Nucleus accumbens (tissue), 56 donors: Measurements from ENCODE around the gene CAVIN1.
"Not testable (repeated sequence)": the region's sequence is repeated elsewhere in the genome, so short reads cannot be mapped to it uniquely, and the experiment has no call there.

Experiments
- DNase-seq, 56 donors: peaks; one replicate each; lab custom pipeline; 2025; lab: John Stamatoyannopoulos, UW

CAVIN1 gene

GRCh38 chr17:42436391-42436790 is 13.3 kb upstream of the CAVIN1 start:
- DNase-seq, result no peak

GRCh38 chr17:42431758-42432161 is 8.7 kb upstream of the CAVIN1 start:
- no peak for DNase-seq

- no peak for DNase-seq
Measured at GRCh38 chr17:42429726-42430447, 6.8 kb upstream of the CAVIN1 start.

DNA sequence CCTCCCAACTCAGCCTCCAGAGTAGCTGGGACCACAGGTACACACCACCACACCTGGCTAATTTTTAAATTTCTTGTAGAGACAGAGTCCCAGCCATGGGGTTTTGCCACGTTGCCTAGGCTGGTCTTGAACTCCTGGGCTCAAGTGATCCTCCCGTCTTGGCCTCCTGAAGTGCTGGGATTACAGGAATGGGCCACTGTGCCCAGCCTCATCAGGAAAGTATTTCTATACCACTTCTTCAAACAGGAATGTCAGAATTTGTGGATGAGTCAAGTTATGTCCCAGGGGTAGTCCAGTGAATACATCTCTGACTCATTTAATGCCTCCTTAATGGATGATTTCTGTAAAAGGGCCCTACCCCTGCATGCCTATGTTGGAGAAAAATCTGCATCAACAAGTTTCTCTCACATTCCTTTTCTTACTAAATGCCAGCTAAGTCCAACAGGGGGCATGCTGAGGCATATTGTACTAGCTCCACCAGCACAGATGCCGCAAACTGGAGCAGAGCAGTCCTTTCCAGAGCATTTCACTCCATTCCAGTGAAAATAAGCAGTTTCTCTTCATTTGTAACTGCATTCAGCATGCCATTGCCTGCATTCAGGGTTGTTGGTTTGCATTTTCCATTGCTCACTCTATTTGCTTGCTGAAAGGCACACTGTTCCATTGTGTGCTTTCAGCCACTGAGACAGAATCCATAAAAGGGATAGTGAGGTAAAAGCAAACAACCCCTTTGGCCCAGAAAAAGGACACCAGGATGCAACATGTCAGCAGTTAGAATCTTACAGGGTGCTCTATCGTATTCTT is 5.3 kb upstream of the CAVIN1 start:
- peak in 36 of 56 donors; percentile 13 to 80 (median 39) for DNase-seq

GRCh38 chr17:42424991-42425610 is 2.0 kb upstream of the CAVIN1 start:
- DNase-seq, result no peak

DNA sequence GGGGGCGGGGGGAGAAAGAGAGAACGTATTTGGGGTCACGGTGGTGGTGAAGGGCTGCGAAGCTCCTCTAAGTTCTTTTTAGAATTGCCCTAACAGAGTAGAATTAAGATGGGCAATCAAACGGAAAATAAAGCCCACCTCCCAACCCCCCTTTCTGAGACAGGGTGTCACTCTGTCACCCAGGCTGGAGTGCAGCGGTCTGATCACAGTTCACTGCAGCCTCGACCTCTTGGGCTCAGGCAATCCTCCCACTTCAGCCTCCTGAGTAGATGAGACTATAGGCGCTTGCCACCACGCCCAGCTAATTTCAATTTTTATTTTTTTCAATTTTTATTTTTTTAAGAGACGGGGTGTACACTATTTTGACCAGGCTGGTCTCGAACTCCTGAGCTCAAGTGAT is 710 bp upstream of the CAVIN1 start:
- no peak for DNase-seq

DNA sequence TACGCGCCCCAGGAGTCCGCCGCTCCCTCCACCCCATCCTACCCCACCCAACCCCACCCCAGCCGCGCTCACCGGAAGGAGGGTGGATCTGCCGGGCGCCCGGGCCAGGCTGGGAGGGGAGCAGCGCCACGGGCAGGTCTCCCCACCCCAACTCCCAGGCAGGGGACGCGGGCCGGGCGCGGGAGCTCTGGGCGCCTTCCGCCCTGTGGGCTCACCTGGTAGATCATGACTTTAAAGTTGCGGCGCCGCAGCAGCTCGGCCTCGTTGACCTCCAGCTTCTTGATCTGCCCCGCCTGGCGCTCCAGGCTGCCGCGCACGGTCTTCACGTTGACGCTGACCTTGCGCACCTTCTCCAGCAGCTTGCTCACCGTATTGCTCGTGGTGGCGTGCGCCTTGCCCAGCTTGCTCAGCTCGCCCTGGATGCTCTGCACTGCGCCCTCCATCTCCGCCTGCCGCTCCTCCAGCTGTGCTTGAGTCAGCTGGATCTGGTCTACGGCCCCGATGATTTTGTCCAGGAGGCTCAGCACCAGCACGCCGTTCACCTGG is 571 bp downstream of the CAVIN1 start:
- DNase-seq, result peak in 3 of 56 donors; percentile 21 to 54 (median 40)

DNA sequence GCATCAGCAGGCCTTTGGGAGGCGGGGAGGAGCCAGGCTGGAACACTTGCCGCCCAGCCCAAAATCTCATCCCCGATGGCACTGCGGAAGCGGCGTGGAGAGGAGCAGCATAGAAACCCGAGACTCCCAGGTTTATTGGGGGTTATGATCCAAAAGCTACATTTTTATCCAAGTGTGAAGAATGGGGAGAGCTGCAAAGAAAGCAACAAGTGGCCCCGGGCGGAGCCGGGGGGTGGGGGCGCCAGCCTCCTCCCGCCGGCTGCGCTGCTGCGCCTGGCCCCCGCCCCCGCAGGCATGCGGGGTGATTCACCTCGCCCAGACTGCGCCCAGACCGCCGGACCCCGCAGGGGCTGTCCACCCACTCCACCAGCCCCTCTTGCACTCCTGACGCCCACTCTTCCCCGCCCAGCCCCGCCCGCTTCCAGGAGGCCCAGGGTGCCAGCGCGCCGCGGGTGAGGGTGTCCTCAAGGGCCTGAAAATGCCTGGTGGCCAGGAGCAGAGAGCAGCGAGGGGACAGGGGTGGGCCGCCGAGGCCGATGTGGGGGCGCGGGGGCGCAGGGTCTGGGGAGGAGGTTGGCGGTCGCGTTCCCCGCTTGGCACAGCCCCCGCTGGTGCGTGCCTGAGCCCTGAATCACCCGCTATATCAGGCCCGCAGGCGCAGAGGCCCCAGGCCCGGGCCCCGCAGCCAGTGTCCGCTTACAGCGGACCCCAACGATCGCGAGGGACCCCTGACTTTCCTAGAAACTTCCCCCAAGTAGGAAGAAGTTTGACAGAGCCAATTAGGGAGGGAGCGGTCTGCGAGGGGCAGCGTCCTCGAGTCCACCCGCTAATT is 1.3 kb downstream of the CAVIN1 start:
- peak in 6 of 56 donors; percentile 12 to 71 (median 24) for DNase-seq

DNA sequence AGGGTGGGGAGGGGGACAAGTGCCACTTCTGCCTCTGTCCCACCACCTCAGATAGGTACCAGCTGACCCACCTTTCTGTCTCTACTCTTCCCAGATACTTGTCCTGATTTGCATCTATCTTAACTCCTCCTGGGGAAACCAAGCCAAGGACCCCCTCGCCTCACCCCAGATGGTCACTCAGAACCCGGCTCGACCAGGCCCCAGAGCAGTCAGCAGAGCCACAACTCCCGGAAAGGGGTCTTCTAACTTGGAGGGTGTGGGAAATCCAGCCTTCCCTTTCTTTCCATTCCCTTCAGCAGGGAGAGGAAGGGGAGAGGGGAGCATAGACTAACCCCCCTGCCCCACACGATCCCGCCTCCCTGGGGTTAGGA is 1.9 kb downstream of the CAVIN1 start:
- no peak for DNase-seq

GRCh38 chr17:42417981-42418380 is 5.1 kb downstream of the CAVIN1 start:
- DNase-seq, result not testable (repeated sequence)

DNA sequence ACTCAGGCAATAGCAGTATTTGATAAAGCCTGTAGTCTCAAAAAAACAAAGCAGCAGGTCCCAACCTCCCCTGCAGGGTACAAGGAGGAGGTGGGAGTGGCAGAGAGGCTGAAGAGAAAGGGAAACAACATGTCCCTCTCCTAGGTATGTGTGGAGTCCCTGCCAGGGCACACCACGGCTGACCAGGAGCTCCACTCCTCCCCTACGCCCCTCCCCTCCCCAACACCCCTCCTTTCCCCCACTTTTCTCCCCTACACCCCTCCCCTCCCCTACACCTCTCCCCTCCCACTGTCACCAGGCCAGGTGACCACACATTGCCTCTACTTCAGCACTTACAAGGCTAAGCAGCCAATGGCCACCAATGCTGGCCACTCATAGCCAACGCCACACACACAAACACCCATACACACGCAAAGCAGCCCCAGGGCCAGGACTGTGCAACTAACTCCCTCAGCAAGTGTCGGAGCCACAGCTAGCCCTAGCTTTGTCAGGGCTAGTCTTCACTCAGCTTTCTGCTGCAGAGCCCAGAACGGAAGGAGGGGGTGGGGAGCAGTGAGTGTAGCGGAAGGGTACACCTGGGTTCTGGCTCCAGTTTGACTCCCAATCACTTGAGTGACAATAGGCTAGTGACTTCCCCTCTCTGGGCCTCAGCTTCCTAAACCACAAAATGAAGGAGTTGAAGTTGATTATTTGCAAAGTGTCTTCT is 8.2 kb downstream of the CAVIN1 start:
- no peak for DNase-seq

DNA sequence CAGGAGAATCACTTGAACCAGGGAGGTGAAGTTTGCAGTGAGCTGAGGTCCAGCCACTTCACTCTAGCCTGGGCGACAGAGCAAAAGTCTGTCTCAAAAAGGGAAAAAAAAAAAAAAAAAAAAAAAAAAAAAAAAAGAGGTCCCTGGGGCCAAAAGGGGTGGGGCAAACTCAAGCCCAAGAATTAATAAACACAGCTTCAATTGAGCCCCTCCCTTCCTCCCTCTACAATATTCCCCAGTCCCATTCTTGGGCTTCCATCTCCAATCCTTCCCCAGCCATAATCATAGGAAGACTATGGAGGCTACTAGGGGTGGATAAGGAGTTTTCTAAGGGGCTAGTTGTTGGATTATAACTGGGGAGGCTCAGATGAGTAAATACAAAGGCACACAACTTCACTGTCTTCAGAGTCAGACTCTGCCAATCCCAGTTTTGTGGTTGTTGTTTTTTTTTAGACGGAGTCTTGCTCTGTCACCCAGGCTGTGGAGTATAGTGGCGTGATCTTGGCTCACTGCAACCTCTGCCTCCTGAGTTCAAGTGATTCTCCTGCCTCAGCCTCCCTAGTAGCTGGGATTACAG is 9.5 kb downstream of the CAVIN1 start:
- no peak for DNase-seq

DNA sequence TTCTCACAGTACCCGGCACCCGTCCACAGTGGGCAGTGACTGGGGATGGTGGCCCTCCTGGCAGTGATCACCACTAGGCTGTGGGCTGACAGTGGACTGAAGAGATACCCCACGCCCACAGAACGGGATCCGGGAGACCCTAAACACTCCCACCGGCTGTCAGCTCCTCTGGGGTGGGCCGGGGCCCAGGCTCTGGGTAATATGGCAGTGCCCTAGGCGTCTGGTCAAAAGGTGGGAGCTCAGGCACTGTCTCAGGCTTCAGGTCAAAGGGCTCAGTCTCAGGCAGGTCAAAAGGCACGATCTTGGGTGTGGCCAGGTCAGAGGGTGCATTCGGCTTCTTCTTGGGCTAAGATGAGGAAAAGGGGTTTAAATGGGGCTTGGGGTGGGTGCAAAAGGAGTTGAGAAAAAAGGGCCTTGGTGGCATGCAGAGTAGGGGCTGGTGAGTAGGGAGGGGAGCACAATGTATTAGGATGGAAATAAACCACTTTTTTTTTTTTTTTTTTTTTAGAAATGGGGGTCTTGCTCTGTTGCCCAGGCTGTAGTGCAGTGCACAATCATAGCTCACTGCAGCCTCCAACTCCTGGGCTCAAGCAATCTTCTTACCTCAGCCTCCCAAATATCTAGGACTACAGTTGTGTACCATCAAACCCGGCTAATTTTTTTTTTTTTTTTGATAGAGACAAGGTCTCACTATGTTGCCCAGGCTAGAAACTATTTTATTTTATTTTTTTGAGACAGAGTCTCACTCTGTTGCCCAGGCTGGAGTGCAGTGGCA is 11.0 kb downstream of the CAVIN1 start:
- DNase-seq, result no peak

DNA sequence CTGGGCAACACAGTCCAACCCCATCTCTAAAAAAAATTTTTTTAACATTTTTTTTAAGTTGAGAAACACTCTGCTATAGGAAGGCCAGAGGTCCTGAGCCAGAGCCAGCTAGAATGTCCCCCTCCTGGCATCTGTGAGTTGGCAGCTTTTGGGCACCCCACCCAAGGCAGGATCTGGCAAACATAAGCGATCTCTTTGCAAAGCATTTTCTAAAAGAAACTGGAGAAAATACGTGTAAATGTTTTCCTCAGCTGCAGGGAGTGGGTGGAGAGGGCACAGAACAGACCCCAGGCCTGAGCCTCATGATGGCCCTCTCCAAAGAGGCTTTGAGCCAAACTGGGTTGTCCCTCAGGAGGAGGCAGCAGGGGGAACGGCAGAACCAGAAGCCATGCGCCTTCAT is 11.7 kb downstream of the CAVIN1 start:
- no peak for DNase-seq

DNA sequence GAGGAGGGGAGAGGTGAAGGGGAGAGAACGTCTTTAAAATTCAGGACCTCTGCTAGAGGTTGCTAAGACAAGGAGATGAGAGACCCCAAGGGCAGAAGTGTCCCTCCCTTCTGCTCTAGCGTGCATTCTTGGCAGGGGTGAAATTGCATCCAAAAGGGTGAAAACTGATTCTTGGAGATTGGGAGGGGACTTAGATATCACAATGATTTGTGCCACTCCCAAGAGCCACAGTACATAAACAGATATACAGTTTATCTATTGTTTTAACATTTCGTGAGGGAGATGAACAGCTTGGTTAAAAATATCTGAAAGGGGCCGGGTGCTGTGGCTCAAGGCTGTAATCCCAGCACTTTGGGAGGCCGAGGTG is 12.8 kb downstream of the CAVIN1 start:
- no peak for DNase-seq

- peak in 6 of 56 donors; percentile 5 to 36 (median 24) for DNase-seq
Measured at GRCh38 chr17:42409523-42410318, 13.3 kb downstream of the CAVIN1 start.

DNA sequence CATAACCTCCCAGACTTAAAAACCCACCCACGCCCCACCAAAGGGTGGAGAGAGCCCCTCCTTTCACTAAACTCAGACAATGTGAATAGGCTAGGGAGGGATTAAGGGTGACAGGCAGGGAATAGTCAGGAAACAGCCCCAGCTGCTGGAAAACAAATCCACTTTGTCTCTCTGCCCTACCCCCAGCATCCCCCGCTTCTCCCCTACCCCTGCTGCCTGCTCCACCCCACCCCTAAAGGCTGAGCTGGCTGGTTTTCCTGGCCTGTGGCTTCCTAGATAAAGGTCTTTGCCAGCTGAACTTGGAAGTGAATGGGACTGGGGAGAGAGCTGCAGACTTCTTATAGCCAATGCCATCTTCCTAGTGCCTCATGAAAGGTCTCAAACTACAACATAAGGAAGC is 15.0 kb downstream of the CAVIN1 start:
- peak in 52 of 56 donors; percentile 12 to 93 (median 78) for DNase-seq
